OCI-LY1 (cell line): ENCODE measurements around the gene UBE2V1.

Experiments used
- H2AFZ ChIP-seq: fragments of 200-600 bp; sonication (generic), shearing (Covaris generic); 2 replicates; pipeline ENCODE4 v1.6.0; 2014; ENCODE audit warnings: antibody characterized with exemption, mild to moderate bottlenecking, low read length
- H3F3A ChIP-seq: fragments of 200-600 bp; sonication (generic), shearing (Covaris generic); 2 replicates; pipeline ENCODE4 v1.6.0; 2014; ENCODE audit warnings: mild to moderate bottlenecking, antibody characterized with exemption, low read length, moderate library complexity; ENCODE audit not compliant: insufficient read depth
- H3K27ac ChIP-seq: fragments of 200-600 bp; sonication (generic); 2 replicates; pipeline ENCODE4 v1.5.1; 2014; ENCODE audit warnings: low read length, mixed run types, mild to moderate bottlenecking, low read depth; ENCODE audit not compliant: poor library complexity, severe bottlenecking
- H3K27me3 ChIP-seq: fragments of 200-600 bp; sonication (generic); 2 replicates; pipeline ENCODE4 v1.6.0; 2014; ENCODE audit warnings: antibody characterized with exemption, mild to moderate bottlenecking, low read length, moderate library complexity; ENCODE audit not compliant: insufficient read depth
- H3K36me3 ChIP-seq: fragments of 200-600 bp; sonication (generic); 2 replicates; pipeline ENCODE4 v1.6.1; 2014; ENCODE audit warnings: mild to moderate bottlenecking, antibody characterized with exemption, low read length, moderate library complexity, mixed read lengths; ENCODE audit not compliant: insufficient read depth
- H3K4me1 ChIP-seq: fragments of 200-600 bp; sonication (generic); 2 replicates; pipeline ENCODE4 v1.5.1; 2014; ENCODE audit warnings: mild to moderate bottlenecking, low read length, moderate library complexity; ENCODE audit not compliant: insufficient read depth, severe bottlenecking
- H3K4me2 ChIP-seq: fragments of 200-600 bp; sonication (generic), shearing (Covaris generic); 2 replicates; pipeline ENCODE4 v1.6.1; 2014; ENCODE audit warnings: low read length
- H3K4me3 ChIP-seq: fragments of 200-600 bp; sonication (generic); 2 replicates; pipeline ENCODE4 v1.5.1; 2014; ENCODE audit warnings: low read length, low read depth, mild to moderate bottlenecking, mixed read lengths; ENCODE audit not compliant: poor library complexity, severe bottlenecking
- H3K79me2 ChIP-seq: fragments of 200-600 bp; shearing (Covaris generic); 2 replicates; pipeline ENCODE4 v1.6.1; 2016; ENCODE audit warnings: mixed run types, low read length, mixed read lengths; ENCODE audit not compliant: insufficient read depth
- H3K9ac ChIP-seq: fragments of 200-600 bp; sonication (generic), shearing (Covaris generic); 2 replicates; pipeline ENCODE4 v1.6.1; 2014; ENCODE audit warnings: mild to moderate bottlenecking, low read length, mixed read lengths
- H3K9me2 ChIP-seq: fragments of 200-600 bp; sonication (generic), shearing (Covaris generic); 2 replicates; pipeline ENCODE4 v1.6.1; 2014; ENCODE audit warnings: low read depth, mild to moderate bottlenecking, low read length, mixed read lengths
- H3K9me3 ChIP-seq: fragments of 200-600 bp; shearing (Covaris generic); 2 replicates; pipeline ENCODE4 v1.6.1; 2014; ENCODE audit warnings: low read length, mixed read lengths
- H4K20me1 ChIP-seq: fragments of 200-600 bp; sonication (generic), shearing (Covaris generic); 2 replicates; pipeline ENCODE4 v1.6.0; 2016; ENCODE audit warnings: mild to moderate bottlenecking, low read length; ENCODE audit not compliant: insufficient read depth
- EZH2 ChIP-seq: fragments of 200-600 bp; sonication (generic), shearing (Covaris generic); IDR thresholded peaks from 2 replicates; pipeline ENCODE4 v1.8.0; 2017; ENCODE audit warnings: borderline replicate concordance, mixed run types, mild to moderate bottlenecking, antibody characterized with exemption, low read length, moderate library complexity, mixed read lengths
- TF ChIP-seq, protein P1 (sequence below): fragments of 200-600 bp; sonication (generic), shearing (Covaris generic); IDR thresholded peaks from 2 replicates; pipeline ENCODE4 v1.5.1; 2017; ENCODE audit warnings: mild to moderate bottlenecking, antibody characterized with exemption, low read length, moderate library complexity, mixed read lengths

UBE2V1 gene

DNA sequence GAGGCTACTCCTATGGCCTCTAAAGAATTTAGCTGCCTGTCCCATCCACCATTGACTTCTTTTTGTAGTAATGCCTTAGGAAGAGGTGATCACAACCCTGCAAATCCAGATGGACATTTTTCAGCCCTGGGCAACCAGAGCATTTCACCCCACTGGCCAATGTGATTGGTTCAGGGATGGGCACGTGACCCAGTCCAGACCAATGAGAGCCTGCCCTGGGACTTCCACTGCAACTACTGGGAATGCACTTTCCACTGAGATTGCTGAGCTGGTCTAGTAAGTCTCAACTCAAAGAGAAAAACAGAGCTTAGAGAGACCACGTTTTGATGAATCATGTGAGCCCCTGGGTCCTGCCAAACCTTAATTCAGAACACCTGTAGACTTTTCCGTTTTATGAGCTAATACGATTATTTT is 8.9 kb upstream of the UBE2V1 start:
- TF ChIP-seq EZH2 = no peak
- TF ChIP-seq, protein P1, sequence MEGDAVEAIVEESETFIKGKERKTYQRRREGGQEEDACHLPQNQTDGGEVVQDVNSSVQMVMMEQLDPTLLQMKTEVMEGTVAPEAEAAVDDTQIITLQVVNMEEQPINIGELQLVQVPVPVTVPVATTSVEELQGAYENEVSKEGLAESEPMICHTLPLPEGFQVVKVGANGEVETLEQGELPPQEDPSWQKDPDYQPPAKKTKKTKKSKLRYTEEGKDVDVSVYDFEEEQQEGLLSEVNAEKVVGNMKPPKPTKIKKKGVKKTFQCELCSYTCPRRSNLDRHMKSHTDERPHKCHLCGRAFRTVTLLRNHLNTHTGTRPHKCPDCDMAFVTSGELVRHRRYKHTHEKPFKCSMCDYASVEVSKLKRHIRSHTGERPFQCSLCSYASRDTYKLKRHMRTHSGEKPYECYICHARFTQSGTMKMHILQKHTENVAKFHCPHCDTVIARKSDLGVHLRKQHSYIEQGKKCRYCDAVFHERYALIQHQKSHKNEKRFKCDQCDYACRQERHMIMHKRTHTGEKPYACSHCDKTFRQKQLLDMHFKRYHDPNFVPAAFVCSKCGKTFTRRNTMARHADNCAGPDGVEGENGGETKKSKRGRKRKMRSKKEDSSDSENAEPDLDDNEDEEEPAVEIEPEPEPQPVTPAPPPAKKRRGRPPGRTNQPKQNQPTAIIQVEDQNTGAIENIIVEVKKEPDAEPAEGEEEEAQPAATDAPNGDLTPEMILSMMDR = no peak
- Histone ChIP-seq H3K27me3 (no peaks in the 10 kb centered on the region), H3K79me2 (no peaks in the 10 kb centered on the region), H3K27ac (no peak overlapping the region), H3F3A (no peaks in the 10 kb centered on the region), H2AFZ (no peak overlapping the region), H3K4me2 (no peak overlapping the region), H3K4me3 (no peak overlapping the region), H3K4me1 (peaks cover 15% of the 10 kb centered on the region), H4K20me1 (no peaks in the 10 kb centered on the region), H3K9me2 (no peaks in the 10 kb centered on the region), H3K9ac (no peak overlapping the region), H3K9me3 (no peaks in the 10 kb centered on the region), H3K36me3 (peaks cover 21% of the 10 kb centered on the region; the same call in 1 of the 2 replicates)

DNA sequence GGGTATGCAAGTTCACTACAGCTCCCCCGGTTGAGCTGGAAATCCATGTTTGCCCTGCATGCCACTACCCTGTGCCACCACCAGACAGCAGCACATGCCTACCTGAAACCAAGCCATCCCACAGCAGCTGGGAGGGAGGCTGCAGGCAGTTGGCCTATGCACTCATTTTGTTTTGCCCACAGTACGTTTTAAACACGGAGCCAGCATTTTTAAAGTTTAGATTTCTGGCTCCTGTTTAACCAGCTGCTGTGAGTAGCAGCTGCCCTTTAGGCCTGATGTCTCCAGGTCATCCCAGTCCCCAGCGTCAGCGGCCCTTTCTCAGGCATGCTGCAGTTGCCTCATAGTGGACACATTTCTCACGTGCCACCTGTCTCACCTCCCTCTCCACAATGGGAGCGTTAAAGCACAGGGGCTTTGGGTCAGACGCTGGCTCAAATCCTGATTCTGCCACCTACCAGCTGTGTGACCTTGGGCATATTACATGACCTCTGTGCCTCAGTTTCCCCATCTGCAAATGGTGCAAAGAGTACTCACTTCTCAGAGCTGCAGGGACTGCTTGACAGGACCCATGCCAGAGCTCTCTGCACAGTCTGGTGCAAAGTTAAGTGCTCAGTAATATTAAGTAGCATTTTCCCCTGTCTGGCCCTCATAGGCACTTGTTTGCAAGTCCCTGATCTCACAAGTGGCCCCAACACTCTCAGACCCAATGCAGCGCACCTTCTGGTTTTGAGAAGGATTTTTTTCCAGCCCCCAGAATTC is 8.2 kb upstream of the UBE2V1 start:
- peaks cover 13% of the 10 kb centered on the region; the same call in 1 of the 2 replicates for H3K36me3 ChIP-seq
- no peaks in the 10 kb centered on the region for H3K9me3 ChIP-seq
- H3K79me2 ChIP-seq = no peaks in the 10 kb centered on the region
- H3K27ac ChIP-seq = peak overlapping the region; percentile 19
- H3K4me1 ChIP-seq = peaks cover 22% of the 10 kb centered on the region
- no peak overlapping the region for H2AFZ ChIP-seq
- H3F3A ChIP-seq = no peaks in the 10 kb centered on the region
- H4K20me1 ChIP-seq = no peaks in the 10 kb centered on the region
- H3K27me3 ChIP-seq = no peaks in the 10 kb centered on the region
- H3K9ac ChIP-seq = no peak overlapping the region; the same call in 1 of the 2 replicates
- no peak overlapping the region for H3K4me2 ChIP-seq
- H3K4me3 ChIP-seq = no peak overlapping the region
- TF ChIP-seq EZH2 = no peak
- TF ChIP-seq, protein P1 = peak; percentile 89
- H3K9me2 ChIP-seq = no peaks in the 10 kb centered on the region

DNA sequence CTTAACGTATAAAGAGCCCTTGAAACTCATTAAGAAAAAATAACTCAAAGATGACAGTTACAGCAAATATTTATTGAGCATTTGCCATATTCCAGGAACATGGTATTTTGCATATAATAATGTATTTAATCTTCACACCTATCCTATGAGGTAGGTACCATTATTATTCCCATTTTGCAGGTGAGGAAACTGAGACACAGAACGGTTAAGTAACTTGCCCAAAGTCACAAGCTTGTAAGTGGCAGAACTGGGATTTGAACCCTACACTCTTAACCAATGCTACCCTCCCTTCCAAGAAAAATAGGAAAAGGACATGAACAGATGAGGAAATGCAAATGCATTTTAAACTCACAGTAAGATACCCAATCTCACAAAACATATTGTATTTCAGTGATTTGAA is 5.3 kb upstream of the UBE2V1 start:
- H2AFZ ChIP-seq = no peak overlapping the region
- H3K27ac ChIP-seq = no peak overlapping the region
- no peaks in the 10 kb centered on the region for H3K79me2 ChIP-seq
- H4K20me1 ChIP-seq = no peaks in the 10 kb centered on the region
- no peaks in the 10 kb centered on the region for H3K9me3 ChIP-seq
- H3K4me2 ChIP-seq = no peak overlapping the region
- no peaks in the 10 kb centered on the region for H3K36me3 ChIP-seq
- no peak for TF ChIP-seq EZH2
- TF ChIP-seq, protein P1 = no peak
- no peak overlapping the region for H3K4me3 ChIP-seq
- no peak overlapping the region for H3K9ac ChIP-seq
- no peaks in the 10 kb centered on the region for H3K9me2 ChIP-seq
- peaks cover 46% of the 10 kb centered on the region for H3K4me1 ChIP-seq
- H3K27me3 ChIP-seq = no peaks in the 10 kb centered on the region
- no peaks in the 10 kb centered on the region for H3F3A ChIP-seq
